NAMALWA (cell line): Measurements from ENCODE around the gene SRGAP3.
A peak's percentile ranks its signal among the peaks of the same experiment; 100 is the strongest.
"Not testable (repeated sequence)": the region's sequence is repeated elsewhere in the genome, so short reads cannot be mapped to it uniquely, and the experiment has no call there.

Source experiments
- DNase-seq: peaks from one replicate; pipeline ENCODE4 v3.0.0-alpha.2; 2015; ENCODE audit warnings: low spot score

SRGAP3 gene

DNA sequence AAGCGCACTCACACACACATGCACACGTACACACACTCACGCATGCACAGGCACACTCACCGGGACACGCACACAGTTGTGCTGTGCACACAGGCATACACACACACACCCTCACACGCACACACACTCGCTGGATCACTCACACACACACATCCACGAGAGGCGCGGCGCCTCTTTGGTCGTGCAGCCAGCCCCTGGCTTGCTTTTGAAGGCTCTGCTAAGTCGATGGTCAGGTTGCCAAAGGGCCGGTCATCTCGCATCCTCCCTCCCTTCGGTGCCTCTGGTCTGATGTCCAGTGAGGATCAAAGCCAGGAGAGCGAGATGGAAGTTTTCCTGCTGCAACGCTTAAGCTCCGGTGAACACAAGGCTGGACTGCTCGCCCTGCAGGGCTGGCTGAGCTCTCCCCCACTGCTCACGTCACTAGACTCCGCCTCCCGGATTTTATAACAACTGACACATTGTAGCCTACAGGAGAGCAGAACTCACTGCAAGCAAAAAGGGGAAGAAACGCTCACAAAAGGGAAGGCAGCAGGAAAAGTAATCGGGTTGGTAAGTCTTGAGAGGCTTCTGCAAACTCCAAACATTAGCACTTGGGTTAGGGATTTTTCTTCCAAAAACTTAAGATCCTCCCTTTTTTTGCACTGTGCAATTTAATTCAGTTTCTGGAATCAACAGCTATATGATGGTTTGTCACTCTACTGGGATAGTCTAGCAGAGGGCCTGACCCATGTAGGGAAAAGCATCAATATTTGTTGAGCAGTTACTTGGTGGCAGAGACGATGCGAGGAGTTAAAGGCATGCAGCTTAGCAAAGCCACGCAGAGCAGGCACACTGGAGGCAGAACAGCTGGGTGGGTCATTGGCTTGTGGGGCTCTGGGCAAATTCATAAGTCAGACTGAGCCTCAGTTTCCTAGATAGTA lies at the start of gene SRGAP3:
Gene SRGAP3 (minus strand): TSS at position 374 of the 920 bp plus-strand sequence. CDS start 695 bp downstream, outside the sequence.
- peak; percentile 96 for DNase-seq

DNA sequence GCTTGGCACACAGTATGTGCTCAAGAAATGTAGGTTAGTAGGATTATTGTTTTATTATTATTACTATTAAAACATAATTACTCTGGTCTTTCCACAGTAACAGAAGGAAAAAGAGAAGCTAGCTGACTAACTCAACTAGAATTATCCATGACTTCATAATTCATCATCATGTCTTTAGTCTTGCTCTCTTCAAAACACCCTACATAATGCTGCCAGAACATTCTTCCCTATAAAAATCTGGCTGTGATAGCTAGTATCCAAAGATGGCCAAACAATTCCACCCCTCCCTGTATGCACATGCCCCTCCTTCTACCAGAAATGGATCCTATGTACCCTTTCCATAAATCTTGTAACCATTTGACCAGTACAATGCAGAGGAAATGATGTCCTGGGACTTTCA lies 48.8 kb upstream of the SRGAP3 start:
- no peak for DNase-seq

DNA sequence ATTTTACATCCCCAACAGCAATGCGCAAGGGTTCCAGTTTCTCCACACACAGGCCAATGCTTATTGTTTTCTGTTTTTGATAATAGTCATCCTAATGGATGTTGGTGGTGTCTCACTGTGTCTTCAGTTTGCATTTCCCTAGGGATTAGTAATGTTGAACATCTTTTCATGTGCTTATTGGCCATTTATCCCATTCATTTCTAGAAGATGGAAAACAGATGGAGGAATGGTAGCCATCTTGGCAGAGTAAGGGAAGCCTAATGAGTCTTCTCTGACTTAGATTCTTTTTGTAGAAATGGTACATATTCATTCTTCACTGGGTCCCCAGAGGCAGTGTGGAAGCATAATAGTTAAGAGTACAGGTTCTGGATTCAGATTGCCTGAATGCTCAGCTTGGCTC lies 46.8 kb upstream of the SRGAP3 start:
- no peak for DNase-seq

DNA sequence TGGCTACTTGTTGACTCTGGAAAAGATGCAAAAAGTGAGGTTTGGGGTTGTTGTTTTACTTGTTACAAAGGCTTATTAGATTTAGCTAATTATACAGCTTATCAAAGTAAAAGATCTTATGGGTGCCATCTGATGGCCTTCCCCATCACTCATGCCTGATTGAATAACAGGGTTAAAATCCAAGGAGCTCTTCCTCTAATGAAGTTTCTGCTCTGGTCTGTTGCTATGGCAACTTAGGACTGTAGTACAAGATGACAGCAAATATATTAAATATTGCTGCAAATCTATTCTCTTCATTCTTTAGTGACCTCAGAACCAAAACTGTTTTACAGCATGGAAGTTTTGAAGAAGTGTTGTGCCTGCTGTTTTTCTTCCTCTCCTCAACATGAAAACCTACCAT lies 45.6 kb upstream of the SRGAP3 start:
- DNase-seq = no peak

DNA sequence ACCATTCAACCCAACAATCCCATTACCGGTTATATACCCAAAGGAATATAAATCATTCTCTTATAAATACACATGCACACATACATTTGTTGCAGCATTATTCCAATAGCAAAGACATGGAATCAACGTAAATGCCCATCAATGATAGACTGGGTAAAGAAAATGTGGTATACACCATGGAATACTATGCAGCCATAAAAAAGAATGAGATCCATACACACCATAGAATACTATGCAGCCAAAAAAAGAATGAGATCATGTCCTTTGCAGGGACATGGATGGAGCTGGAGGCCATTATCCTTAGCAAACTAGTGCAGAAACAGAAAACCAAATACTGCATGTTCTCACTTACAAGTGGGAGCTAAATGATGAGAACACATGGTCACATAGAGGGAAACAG lies 44.5 kb upstream of the SRGAP3 start:
- not testable (repeated sequence) for DNase-seq

DNA sequence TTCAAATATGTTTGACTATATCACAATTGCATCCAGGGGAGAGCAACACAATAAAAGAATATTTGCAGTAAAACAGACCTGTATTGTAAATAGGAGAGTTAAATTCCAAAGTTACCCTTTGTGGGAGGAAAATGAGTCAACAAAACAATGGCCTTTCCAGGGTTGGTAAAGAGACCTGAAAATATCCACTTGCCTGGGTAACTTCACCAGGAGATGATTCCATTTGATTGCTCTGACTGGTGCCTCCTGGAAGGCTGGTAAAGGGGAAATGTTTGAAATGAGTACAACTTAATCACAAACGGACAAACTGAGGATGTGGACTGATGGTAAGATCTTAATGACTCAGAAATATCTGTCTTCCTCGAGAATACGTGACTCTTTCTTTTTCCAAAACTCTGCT lies 43.6 kb upstream of the SRGAP3 start:
- DNase-seq = no peak

DNA sequence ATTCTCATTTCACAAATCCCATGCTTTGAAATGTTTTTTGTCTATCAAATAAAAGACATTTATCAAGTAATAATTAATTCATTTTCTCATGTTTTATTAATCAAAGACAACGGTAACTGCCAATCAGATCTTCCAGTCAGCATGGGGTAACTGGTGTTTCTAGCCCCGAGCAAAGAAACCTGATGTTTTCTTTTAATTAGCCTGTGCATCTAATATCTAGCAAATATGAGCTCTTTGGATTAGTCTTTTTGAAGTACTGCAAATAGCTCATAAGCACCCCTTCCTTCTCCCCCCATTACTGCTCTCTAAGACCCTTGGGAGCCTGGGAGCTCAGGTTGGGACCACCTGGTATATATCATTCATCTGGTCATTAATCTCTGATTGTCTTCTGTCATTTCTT lies 43.1 kb upstream of the SRGAP3 start:
- DNase-seq = no peak

DNA sequence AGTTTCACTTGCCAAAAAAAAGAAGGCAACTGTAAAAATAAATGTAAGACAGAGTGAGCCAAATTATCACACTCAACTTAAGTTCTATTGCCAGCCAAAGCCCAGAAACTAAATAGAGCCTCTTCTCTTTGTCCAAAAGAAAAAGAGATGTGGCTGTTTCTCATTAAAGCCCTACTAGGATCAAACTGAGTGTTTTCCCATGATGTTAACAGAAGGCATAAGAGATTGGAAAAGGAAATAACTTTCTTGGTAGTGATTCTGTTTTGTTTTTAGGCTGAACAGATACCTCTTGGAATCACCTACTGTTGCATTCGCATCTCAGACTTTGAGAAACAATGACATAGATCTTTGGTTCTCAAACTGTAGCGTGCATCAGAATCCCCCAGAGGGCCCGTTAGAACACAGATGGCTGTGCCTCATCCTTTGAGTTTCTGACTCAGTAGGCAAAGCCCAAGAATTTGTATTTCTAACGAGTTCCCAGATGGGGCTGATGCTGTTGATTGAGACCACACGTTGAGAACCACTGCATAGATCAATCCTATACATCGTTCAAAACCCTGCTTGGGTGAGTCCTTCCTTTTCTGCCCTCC lies 42.5 kb upstream of the SRGAP3 start:
- no peak for DNase-seq

DNA sequence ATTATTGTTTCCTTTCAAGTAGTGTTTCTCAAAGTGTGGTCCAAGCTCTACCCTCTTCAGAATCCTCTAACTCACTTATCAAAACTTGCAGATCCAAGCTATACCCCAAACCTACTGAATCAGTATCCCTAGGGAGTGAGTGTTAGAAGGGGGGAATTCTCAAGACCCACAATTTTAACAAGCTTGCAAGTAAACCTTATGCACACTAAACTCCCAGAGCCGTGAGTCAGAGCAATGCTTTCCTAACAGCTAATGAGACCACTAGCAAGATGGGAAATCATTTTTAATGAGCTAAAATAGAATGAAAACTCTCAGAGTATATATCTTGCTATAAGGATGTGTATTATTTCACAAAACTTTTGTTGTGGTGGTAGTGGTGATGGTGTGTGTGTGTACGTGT lies 41.1 kb upstream of the SRGAP3 start:
- no peak for DNase-seq

DNA sequence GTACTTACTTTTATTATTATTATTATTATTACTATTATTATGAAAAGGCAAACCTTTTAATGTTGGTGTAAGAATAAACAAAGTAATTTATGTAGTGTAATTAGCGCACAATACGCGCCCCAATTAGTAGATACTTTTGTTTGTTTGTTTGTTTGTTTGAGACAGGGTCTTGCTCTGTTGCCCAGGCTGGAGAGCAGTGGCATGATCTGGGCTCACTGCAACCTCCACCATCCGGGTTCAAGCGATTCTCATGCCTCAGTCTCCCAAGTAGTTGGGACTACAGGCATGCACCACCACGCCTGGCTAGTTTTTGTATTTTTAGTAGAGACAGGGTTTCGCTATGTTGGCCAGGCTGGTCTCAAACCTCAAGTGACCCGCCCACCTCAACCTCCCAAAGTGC lies 32.1 kb upstream of the SRGAP3 start:
- DNase-seq = not testable (repeated sequence)

DNA sequence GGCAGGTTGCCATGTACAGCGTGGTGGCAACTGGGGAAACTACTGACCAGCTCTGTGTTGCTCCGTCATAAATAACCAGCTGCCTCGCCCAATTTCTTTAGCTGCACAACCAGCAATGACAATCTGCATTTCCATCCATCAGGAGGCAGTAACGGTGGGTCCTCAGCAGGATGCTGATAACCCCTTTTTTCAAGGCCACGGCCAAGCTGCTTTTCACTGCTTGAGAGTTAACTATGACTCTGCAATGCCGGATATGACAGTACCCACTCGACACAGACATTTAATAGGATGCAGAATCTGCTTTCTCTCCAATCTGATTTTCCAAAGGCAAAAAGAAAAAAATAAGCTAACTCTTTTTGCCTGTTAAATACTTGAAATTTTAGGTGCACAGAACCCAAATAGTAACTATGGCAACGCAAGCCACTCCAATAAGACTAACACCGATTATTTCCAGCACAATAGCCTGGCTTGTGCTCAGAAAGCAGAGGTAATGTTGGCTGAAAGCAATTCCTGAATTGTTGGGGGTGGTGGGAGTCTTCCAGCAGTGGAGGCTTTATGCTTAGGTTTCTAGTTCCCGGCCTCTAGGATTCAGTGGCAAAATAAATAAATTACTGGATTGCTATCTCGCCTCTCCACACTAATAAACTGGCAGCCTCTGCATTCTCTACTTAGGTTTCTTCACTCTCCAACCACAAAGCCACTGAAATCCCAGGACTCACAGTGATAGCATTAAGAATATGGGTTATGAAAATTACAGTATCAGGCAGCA lies 31.2 kb upstream of the SRGAP3 start:
- no peak for DNase-seq

DNA sequence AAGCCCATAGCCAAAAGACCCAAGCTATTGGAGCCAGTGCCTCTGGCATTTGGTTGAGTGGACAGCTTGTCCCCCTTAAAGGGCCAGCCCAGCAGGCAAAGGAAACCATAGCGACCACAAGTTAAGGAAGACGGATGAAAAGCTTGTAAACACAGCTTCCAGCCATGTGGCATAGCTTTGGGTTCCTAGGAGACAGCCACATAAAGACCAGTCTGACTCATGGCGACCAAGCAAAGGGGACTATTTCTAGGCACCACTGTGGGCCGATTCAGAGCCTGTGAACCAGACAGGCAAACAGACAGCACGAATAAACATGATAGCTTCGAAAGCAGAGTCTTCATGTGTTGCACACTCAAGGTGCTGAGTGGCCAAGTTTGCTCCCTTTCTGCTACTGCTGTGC lies 30.5 kb upstream of the SRGAP3 start:
- no peak for DNase-seq

DNA sequence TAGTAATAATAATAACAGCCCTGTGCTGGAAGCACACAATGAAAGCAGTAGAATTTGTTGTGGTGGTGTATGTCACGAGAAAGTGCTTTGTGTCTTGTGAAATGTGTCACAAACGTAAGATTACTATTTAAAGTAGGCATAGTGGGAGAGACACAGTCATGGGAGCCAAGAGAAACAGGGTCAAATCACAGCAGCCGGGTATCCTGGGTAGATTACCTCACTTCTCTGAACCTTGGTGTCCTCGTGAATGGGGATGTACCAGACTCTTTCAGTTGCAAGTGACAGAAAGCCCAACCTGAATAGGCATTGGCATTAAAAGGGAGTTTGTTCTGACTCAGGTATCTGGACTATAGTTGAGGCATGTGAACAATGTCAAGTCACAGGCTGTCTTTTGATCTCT lies 29.1 kb upstream of the SRGAP3 start:
- no peak for DNase-seq

DNA sequence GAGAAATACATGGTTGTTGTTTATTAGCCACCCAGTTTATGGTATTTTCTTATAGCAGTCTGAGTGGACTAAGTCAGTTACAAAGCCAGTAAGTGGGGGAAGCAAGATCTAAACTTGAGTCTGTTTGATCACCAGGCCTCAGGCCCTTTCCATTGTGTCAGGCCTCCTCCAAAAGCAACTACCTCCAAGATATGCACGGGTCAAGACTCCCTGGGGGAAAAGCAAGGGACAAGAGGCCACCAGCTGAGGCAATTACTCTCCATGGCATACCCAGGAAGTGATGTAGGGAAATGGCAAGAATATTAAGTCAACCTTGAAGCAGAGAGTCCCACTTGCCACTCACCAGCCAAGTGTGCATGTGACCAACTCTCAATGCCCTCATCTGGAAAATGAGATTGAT lies 28.6 kb upstream of the SRGAP3 start:
- no peak for DNase-seq

DNA sequence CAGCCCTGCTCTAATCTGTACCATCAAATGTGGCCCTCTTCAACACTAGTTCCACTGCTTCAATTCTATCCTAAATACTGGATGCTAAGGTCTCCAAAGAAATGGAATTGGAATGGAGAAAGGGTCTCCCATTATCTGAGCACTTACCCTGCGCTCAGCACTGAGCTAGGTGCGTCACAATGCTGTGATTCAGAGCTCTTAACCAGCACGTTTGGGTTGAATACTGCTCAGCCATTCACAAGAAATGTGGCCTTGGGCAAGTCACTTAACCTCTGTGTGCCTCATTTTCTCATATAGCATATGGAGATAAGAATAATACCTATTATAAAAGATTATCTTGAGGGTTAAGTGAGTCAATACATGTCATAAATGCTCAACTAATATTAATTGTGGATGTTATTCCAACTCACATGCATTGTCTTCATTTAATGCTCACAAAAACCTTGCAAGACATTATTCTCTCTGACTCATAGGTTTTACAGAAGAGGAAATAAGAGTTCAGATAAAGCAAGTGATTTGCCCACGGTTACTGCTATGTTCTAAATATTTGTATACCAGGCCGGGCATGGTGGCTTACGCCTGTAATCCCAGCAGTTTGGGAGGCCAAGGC lies 27.4 kb upstream of the SRGAP3 start:
- no peak for DNase-seq

DNA sequence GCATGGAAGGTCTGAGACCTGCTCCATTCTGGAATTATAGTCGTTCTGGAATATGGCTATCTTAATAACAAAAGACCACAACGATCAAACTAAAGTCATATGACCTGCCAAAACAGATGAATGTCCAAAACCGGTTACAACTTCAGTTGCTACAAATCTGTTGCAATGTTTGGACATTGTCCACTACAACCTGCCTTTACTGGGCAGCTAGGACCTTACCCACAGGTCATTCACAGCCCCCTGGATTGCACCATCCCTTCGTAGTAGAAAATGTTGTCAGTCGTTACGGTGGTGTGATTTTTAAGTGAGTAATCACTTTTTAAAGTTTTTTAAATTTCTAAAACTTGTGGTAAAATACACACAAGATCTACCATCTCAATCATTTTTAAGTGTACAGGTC lies 22.5 kb upstream of the SRGAP3 start:
- DNase-seq = no peak

DNA sequence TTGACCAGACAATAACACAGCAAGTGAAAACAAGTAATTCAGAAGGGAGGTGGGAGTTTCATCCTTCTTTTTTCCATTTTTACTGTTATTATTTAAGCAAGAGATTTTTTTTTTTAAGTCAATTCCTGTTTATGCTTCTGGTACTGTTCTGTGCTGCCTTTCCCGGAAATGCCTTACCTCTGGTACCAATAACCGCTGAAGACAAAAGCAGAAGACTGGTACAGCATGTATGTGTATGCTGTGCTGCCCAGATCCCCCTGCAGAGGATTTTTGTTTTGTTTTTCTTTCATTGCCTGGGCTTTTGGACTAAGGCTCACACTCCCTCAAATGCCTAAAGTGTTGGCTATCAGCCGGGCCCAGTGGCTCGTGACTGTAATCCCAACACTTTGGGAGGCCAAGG lies 21.3 kb upstream of the SRGAP3 start:
- DNase-seq = no peak

DNA sequence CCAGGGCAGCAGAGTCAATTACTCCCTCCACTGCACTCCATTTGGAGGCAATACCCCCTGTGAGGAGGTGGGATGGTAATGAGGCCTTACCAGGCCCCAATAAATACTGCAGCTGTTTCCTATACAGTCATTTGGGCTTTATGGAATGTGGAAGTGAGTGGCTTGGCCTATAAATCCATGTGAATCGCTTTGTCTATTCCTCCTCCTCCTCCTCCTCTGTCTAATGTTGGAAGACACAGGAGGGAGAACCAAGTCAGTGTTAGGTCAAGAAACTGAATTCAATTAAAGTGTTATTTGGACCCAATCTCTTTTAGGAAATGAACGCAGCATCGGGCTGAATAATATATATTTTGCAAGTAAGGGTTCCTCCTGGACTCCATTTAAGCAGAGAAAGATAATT lies 17.3 kb upstream of the SRGAP3 start:
- no peak for DNase-seq

DNA sequence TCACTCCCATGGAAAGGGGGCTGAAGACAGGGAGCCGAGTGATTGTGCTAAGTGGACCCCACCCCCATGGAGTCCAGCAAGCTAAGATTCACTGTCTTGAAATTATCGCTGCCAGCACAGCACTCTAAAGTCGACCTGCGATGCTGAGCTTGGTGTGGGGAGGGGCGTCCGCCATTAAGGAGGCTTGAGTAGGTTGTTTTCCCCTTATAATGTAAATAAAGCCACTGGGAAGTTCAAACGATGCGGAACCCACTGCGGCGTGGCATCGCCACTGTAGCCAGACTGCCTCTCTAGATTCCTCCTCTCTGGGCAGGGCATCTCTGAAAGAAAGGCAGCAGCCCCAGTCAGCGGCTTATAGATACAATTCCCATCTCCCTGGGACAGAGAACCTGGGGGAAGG lies 10.9 kb upstream of the SRGAP3 start:
- no peak for DNase-seq

DNA sequence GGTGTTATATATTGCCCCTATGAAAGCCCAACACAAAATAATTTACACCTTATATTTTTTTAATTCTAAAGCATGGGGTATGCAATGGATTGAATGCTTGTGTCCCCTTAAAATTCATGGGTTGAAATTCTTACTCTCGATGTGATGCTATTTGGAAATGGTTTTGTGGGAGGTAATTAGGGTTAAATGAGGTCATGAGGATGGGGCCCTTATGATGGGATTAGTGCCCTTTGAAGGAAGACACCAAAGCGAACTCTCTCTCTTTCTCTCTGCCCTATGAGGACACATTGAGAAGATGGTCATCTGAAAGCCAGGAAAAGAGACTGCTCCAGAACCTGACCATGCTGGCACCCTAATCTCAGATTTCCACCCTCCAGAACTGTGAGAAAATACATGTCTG lies 7.6 kb upstream of the SRGAP3 start:
- DNase-seq = no peak

DNA sequence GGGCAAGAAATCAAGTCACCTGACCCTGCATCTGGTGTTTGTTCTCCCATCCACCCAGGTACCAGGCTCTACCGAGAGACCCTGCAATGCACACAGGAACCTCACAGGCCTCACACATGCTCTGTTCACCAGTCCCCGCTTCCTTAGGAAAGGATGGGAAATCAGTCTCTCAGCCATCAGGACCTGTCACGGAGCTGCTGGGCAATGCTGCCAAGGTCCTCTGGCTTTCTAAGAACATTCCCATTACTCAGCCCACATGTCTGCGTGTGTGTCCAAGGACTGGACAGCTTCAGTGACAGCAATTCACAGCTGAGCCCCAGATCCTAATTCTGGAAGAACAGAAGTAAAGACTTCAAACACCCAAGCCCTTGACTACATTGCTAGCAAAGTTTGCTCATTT lies 6.5 kb upstream of the SRGAP3 start:
- no peak for DNase-seq

DNA sequence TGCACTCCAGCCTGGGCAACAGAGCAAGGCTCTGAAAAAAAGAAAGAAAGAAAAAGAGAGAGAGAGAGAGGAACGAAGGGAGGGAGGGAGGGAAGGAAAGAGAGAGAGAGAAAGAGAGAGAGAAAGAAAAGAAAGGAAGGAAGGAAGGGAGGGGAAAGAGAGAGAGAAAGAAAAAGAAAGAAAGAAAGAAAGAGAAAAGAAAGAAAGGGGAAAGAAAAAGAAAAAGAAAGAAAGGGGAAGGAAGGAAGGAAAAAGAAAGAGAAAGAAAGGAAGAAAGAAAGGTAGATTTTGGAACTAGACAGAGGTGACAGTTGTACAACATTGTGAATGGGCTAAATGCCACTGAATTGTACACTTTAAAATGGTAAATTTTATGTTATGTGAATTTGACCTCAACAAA lies 5.3 kb upstream of the SRGAP3 start:
- DNase-seq = no peak

DNA sequence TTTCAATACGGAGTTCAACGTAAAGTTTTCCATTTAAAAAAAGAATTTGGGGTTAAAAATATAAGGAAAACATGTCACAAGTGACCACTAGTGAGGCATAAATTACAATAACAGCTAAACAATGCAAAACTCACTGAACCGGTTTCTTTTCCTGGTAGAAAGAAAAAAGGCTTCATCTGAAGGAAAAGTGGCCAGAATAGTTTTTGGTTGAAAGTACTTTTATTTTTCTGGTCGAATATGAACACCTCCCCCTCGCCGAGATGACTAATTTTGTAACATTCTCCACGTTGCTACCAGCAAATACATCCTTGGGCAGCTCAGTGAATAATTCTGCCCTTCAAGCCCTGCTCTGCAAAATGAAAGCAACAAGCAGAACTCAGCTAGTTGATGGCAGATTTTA lies 3.9 kb upstream of the SRGAP3 start:
- no peak for DNase-seq
